Activated naive CD8-positive, alpha-beta T cell treated with anti-CD3 and anti-CD28 coated beads, Interleukin-2, amount 10 ng/mL, durations not matched to agents 7 days and 5 days (primary cell): Measurements from ENCODE around the gene SHB. TPM values are rescaled to one million over a fixed set of nuclear protein-coding genes. Genes with fewer than 3 reads are reported as not detected.

Experiments
- ATAC-seq: fragments of 150-1000 bp; cut with Tn5 transposase; one replicate; pipeline ENCODE4 v1.10.0; 2021; ENCODE audit warnings: low read depth, moderate library complexity
- POLR2A ChIA-PET: fragments of 350-600 bp; sonication (Branson Sonifier 250); formaldehyde crosslinking; loops from one replicate; lab custom pipeline; 2021; ENCODE audit warnings: antibody characterized with exemption; lab: Charles Lee
- DNase-seq: peaks from one replicate; pipeline ENCODE4 v3.0.0; 2021
- H3K27ac Mint-ChIP-seq: one replicate; pipeline ENCODE4 v1.8.0; 2022; ENCODE audit warnings: mild to moderate bottlenecking, mixed read lengths
- H3K27me3 Mint-ChIP-seq: one replicate; pipeline ENCODE4 v1.8.0; 2022; ENCODE audit warnings: mild to moderate bottlenecking, moderate library complexity, mixed read lengths
- H3K36me3 Mint-ChIP-seq: one replicate; pipeline ENCODE4 v1.8.0; 2021; ENCODE audit warnings: mild to moderate bottlenecking, mixed read lengths
- H3K4me1 Mint-ChIP-seq: one replicate; pipeline ENCODE4 v1.8.0; 2021; ENCODE audit warnings: mixed read lengths
- H3K4me3 Mint-ChIP-seq: one replicate; pipeline ENCODE4 v1.8.0; 2022; ENCODE audit warnings: mild to moderate bottlenecking, moderate library complexity, mixed read lengths
- H3K9me3 Mint-ChIP-seq: one replicate; pipeline ENCODE4 v1.8.0; 2021; ENCODE audit warnings: mixed read lengths
- total RNA-seq, 2 experiments: library from RNA; stranded (reverse); gene quantifications; one replicate each; pipeline ENCODE4 v1.2.3, GENCODE V29; 2021

Gene SHB
- total RNA-seq, 2 experiments from 2014 or later, result 0.78 to 1.1 TPM

DNA sequence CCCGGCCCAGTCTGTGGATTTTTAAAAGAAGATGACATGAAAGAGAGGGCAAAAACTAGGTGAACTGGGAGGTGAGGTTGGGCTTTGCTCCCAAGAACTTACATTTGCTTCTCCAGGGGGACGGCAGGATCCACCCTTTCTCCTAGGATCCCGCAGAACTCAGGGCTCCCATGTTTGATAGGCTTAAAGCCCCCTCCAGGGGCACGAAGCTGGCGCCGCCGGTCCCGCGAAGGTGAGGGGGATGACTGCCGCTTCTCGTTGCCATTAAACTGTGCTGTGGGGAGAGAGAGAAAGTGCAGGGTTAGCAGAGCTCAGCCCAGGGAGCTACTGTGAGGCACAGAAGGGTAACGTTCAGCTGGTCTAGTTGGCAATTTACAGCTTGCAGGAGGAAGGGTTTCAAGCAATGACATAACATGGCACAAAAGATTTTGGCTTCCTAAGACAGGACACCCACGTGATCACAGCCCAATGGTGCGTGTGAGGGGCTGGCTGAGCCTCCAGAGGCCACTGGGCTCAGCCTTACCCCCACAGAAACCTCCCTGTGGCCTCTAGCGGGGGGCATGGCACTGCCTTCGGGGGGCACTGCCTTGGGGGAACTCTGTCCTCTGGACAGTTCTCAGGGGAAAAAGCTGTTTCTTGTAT is 113.1 kb downstream of the SHB start:
- Mint-ChIP-seq H3K27me3 (no peaks in the 10 kb centered on the region), H3K4me1 (peaks cover under 1% of the 10 kb centered on the region), H3K9me3 (no peaks in the 10 kb centered on the region), H3K27ac (no peak overlapping the region), H3K4me3 (no peak overlapping the region), H3K36me3 (no peaks in the 10 kb centered on the region)
- POLR2A ChIA-PET, result no interaction called here
- ATAC-seq, result no peak
- no peak for DNase-seq

DNA sequence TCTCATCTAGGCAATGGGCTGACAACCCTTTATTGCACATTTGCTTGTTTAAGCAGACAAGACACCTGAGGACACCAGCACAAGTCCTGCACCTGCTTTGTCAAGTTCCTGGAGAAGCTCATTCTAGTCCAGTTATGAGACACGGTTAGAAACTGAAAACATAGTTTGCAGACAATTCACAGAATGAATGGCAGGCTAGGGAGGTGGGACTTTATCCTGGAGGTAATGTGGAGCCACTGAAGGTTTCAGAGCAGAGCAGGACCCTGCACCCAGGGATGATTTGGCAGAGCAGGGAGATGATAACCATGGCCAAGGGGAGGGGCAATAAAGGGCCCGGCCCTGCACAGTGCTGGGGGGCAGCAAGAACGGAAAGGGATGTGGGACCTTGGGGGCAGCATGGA is 114.4 kb downstream of the SHB start:
- POLR2A ChIA-PET, result no interaction called here

DNA sequence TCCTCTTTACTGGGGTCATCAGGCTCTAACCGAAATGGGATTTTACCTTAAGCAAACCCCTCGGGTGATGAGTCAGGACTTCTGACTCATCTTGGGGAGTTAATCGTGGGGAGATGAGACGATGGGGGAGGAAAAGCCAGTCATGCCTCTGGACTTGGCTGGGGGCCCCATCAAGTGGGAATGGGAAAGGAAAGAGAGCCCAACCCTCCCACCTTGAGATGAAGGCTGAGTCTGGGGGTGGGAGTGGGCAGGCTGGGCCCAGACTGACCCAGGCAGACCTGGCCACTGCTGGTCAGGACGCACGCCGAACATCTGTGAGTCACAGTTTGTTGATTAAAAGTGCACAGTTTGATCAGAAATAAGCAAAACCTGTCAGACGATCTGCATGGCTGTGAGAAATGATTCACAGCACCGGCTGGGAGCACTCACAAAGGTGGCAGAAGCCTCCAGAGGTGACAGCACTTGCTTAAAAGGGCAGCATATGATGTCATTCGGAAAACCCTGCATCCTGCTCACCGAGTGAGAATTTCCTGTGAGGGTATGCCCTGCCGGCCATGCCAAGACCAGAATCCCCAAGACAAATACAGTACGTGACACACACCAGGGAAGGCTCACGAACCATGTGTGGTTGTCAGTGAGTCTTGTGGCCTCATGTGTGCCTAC is 115.1 kb downstream of the SHB start:
- Mint-ChIP-seq H3K36me3 (no peaks in the 10 kb centered on the region), H3K27ac (no peak overlapping the region), H3K27me3 (no peaks in the 10 kb centered on the region), H3K4me1 (no peaks in the 10 kb centered on the region), H3K4me3 (no peak overlapping the region), H3K9me3 (no peaks in the 10 kb centered on the region)
- no peak for DNase-seq
- POLR2A ChIA-PET, result no interaction called here
- ATAC-seq, result no peak

More for the DNA sequence above, 114.4 kb downstream of the SHB start:
- no peak overlapping the region for H3K27ac Mint-ChIP-seq
- H3K4me1 Mint-ChIP-seq, result no peaks in the 10 kb centered on the region
- no peaks in the 10 kb centered on the region for H3K27me3 Mint-ChIP-seq
- DNase-seq (no peak), ATAC-seq (no peak)
- no peaks in the 10 kb centered on the region for H3K9me3 Mint-ChIP-seq
- no peaks in the 10 kb centered on the region for H3K36me3 Mint-ChIP-seq
- H3K4me3 Mint-ChIP-seq, result no peak overlapping the region

DNA sequence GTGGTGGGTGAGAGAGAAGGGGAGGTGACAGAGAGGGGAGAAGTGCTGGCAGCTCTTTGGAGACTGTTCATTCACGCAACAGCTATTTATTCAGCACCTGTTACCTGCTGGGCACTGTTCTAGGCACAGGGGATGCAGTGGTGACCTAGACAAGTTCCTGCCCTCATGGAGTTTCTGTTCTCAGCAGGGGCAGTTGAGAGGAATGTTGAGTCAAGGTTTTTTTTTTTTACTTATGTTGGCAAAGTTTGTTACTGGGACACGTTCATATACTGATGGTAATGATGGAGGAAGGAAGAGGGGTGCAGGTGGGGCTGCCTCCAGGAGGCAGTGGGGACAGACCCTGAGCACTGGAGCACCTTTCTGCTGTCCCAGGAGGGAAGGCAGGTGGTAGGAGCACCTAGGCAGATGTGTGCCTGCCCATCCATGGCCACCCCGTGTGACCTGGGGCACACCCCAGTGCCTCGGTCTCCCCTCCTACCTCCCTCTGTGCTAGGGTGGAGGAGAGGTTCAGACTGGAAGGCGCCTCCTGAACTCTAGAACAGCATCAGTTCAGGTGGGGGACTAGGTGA is 115.7 kb downstream of the SHB start:
- no peaks in the 10 kb centered on the region for H3K36me3 Mint-ChIP-seq
- no peaks in the 10 kb centered on the region for H3K9me3 Mint-ChIP-seq
- POLR2A ChIA-PET, result no interaction called here
- no peaks in the 10 kb centered on the region for H3K27me3 Mint-ChIP-seq
- no peak overlapping the region for H3K27ac Mint-ChIP-seq
- no peak overlapping the region for H3K4me3 Mint-ChIP-seq
- ATAC-seq, result no peak
- no peaks in the 10 kb centered on the region for H3K4me1 Mint-ChIP-seq
- no peak for DNase-seq

DNA sequence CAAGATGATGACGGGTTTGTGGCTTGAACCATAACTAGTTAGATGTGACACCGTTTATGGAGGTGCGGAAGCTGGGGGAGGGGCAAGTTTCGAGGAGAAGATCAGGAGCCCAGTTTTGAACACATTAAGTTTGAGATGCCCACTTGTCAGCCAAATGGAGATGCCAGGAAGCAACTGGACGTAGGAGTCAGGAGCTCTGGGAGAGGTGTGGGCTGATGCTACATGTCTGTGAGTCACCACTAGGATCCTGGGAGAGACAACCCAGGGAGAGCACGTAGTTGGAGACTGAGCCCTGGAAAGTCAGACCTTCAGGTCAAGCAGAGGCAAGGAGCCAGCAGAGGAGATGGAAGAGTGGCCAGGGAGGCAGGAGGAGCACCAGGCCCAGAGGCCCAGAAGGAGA is 116.3 kb downstream of the SHB start:
- Mint-ChIP-seq H3K27ac (no peak overlapping the region), H3K4me1 (no peaks in the 10 kb centered on the region), H3K27me3 (no peaks in the 10 kb centered on the region), H3K9me3 (no peaks in the 10 kb centered on the region), H3K36me3 (no peaks in the 10 kb centered on the region), H3K4me3 (no peak overlapping the region)
- DNase-seq (no peak), ATAC-seq (no peak)
- POLR2A ChIA-PET, result no interaction called here

DNA sequence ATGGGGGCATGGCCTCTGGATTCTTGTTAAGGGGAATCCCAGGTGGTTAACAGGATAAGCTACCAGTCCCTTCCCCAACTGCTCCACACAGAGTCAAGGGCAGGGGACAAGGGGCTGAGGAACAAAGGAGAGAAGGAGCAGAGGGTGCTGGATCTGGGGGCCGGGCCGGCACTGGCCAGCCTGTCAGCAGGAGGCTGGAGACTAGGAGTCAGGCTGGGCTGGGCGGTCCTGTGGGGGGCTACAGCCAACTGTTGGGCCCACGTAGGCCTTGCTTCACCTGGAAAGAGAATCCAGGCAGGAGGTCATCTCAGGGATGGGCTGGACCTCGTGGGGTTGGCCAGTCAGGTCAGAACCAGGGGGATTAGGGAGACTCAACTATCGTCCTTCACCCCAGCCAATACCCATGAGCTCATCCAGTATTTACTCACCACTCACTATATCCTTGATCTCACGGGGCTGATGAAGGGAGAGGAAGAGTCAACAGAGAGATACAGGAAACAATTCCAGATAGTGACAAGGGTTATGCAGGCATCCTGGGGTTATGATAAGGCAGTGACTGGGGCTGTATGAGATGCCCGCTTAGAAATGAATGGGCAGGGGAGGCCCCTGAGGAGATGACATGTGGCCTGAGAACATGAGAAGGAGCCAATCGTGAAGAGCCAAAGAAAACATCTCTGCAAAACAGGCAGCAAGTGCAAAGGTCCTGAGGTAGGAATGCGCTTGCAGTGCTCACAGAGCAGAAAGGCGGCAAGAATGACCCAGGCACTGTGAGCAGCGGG is 117.2 kb downstream of the SHB start:
- Mint-ChIP-seq H3K27ac (no peak overlapping the region), H3K4me3 (no peak overlapping the region), H3K27me3 (no peaks in the 10 kb centered on the region), H3K4me1 (no peaks in the 10 kb centered on the region), H3K9me3 (no peaks in the 10 kb centered on the region), H3K36me3 (no peaks in the 10 kb centered on the region)
- POLR2A ChIA-PET, result no interaction called here
- no peak for DNase-seq
- ATAC-seq, result no peak

DNA sequence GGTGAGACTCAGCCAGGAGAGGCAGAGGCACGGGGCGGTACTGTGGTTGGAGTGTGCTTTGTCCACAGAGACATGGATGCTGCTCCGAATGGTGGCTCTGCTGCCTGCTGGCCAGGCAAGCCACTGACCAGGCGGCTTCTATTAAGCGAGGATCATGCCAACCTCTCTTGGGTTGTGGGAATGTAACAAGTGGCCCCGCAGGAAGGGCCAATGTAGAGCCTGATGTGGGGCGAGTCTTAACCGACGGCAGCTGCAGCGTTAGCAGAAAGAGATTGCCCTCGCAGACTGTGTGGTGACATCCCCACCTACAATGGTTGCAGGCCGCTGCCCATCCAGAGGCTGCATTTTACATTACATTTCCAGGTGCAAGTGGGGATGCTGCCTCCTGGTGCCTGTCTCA is 118.5 kb downstream of the SHB start:
- Mint-ChIP-seq H3K36me3 (no peaks in the 10 kb centered on the region), H3K27me3 (no peaks in the 10 kb centered on the region), H3K27ac (no peak overlapping the region), H3K4me1 (no peaks in the 10 kb centered on the region), H3K4me3 (no peak overlapping the region), H3K9me3 (no peaks in the 10 kb centered on the region)
- DNase-seq (no peak), ATAC-seq (no peak)
- POLR2A ChIA-PET, result no interaction called here

DNA sequence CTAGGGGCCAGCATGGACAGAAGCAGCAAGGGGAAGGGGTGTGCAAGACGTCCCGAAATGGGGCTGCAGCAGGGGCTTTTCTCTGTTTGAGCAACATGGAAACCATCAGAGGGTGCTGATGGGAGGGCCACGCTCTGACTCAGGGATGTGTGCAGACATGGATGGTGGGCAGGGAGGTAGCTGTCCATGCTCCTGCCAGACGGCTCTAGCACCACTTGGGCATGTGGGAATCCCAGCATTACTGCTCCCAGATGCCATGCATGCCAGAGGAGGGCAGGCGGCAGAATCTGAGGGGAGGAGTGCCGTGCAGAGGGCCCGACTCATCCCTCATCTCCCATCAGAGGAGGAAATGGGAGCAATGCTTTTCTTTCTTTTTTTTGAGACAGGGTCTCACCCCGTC is 119.5 kb downstream of the SHB start:
- DNase-seq (no peak), ATAC-seq (no peak)
- Mint-ChIP-seq H3K9me3 (no peaks in the 10 kb centered on the region), H3K4me3 (no peak overlapping the region), H3K27me3 (no peaks in the 10 kb centered on the region), H3K27ac (no peak overlapping the region), H3K36me3 (no peaks in the 10 kb centered on the region), H3K4me1 (no peaks in the 10 kb centered on the region)
- POLR2A ChIA-PET, result interaction anchor here (0.7 kb wide), 1 partner anchor 34 kb away, joined by 4 read pairs; no protein-coding TSS in a partner anchor

DNA sequence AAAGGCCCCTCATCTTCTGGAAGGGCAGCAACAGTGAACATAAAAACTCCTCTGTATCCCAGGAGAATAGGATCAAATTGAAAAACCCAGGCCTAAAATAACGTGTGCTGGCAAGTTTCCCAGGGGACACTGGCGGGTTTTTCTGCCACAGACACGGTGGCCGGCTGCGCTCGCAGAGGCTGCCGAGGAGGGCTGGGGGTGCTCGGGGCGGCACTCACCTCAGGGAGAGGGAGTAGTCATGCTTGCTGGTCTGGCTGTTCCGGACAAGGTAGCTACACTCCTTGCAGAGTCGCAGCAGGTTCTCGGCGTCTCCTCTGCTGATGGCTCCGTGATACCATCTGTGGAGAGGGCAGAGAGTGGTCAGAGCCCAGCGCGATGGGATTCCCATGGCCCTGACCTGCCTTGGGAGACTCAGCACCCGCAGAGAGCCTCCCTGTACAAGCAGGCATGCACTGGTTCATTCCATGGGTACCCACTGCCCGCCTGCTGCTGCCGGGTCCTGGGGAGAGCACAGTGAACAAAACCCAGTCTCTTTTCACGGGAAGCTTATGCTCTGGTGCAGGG is 120.5 kb downstream of the SHB start:
- Mint-ChIP-seq H3K4me1 (no peaks in the 10 kb centered on the region), H3K27me3 (no peaks in the 10 kb centered on the region), H3K9me3 (no peaks in the 10 kb centered on the region), H3K4me3 (no peak overlapping the region), H3K27ac (no peak overlapping the region), H3K36me3 (no peaks in the 10 kb centered on the region)
- DNase-seq (no peak), ATAC-seq (no peak)
- POLR2A ChIA-PET, result no interaction called here

DNA sequence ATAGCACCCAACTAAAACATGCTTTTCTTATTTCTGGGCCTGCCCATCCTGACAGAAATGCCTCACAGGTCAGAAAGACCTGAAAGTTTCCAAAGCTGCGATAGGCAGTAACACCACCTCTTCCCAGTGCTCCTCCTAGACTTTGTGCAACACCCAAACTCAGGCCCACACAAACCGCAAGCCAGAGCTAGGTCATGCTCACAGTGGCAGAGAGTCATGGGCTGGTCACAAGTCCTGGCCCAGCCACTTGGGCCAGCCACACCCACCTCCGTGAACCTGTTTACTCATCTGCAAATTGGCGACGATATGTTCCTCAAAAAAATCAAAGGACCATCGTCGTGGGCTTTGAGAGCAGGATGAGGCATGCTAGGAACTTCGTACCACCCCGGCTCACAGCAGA is 121.0 kb downstream of the SHB start:
- DNase-seq, result no peak

DNA sequence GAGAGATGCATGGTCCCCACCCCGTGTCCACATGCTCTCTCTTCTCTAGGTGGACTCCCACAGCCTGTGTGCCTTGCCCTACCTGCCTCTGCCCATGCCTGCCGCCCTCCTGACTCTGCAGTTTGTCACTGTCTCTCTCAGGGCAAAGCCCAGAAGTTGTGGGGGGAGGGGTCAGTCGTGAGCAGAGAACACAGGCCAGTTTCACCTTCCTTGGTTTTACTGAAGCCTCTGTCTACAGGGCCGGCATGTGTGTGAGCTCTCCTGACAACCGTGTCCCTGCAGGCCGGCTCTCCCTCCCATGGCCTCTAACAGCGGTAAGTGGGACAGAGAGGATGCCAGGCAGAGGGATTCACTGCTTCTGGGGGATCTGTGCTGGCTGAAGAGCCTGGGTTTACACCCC is 121.6 kb downstream of the SHB start:
- POLR2A ChIA-PET, result no interaction called here
- no peak overlapping the region for H3K27ac Mint-ChIP-seq

More for the DNA sequence above, 121.0 kb downstream of the SHB start:
- POLR2A ChIA-PET, result no interaction called here
- no peak for ATAC-seq
- Mint-ChIP-seq H3K27ac (no peak overlapping the region), H3K9me3 (no peaks in the 10 kb centered on the region), H3K4me1 (no peaks in the 10 kb centered on the region), H3K4me3 (no peak overlapping the region), H3K36me3 (no peaks in the 10 kb centered on the region), H3K27me3 (no peaks in the 10 kb centered on the region)

DNA sequence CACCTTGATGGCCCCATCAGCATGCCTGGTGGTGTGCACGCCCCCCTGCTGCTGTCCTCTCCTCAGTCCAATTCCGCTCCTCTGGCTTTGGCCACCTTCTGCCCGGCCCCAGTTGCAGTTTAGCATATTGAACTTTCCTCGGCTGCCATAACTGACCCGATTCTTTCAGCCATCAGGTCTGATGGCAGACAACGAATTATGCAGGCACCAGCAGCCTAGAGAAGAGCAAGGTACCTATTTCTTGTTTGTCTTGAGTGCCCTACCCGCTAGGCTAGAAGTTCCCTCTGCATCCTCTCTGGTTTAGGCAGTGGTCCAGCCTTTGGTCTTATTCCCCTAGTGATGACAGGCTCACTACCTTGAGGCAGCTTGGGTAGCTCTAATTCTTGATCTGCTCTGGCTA is 122.1 kb downstream of the SHB start:
- POLR2A ChIA-PET, result no interaction called here
- Mint-ChIP-seq H3K27ac (no peak overlapping the region), H3K36me3 (no peaks in the 10 kb centered on the region), H3K9me3 (no peaks in the 10 kb centered on the region), H3K4me1 (no peaks in the 10 kb centered on the region), H3K27me3 (no peaks in the 10 kb centered on the region), H3K4me3 (no peak overlapping the region)
- no peak for DNase-seq
- ATAC-seq, result no peak

More for the DNA sequence above, 121.6 kb downstream of the SHB start:
- H3K4me3 Mint-ChIP-seq, result no peak overlapping the region
- H3K9me3 Mint-ChIP-seq, result no peaks in the 10 kb centered on the region
- no peaks in the 10 kb centered on the region for H3K4me1 Mint-ChIP-seq
- no peaks in the 10 kb centered on the region for H3K27me3 Mint-ChIP-seq
- DNase-seq (no peak), ATAC-seq (no peak)
- H3K36me3 Mint-ChIP-seq, result no peaks in the 10 kb centered on the region

DNA sequence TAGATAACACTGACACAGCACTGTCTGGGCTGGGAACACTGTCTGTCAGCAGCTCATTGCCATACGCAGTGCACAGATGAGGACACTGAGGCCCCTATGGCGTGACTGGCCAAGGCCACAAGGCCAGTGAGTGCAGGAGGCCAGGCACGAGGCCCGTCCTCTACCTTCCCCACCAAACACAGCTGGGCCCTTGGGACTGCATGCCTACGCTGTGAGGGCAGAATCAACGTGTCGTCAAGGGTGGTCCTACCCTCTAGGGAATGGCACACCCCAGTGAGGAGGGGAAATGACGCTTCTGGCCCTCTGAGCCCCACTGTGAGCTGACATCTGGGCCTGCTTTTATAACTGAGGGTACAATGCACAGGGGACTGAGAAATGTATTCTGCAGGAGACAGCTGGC is 123.0 kb downstream of the SHB start:
- no peak overlapping the region for H3K4me3 Mint-ChIP-seq
- no peaks in the 10 kb centered on the region for H3K36me3 Mint-ChIP-seq
- H3K27me3 Mint-ChIP-seq, result no peaks in the 10 kb centered on the region
- no peak for DNase-seq
- no peak overlapping the region for H3K27ac Mint-ChIP-seq
- ATAC-seq, result no peak
- no peaks in the 10 kb centered on the region for H3K4me1 Mint-ChIP-seq
- H3K9me3 Mint-ChIP-seq, result no peaks in the 10 kb centered on the region
- POLR2A ChIA-PET, result no interaction called here
